ENCODE data around the gene SMURF1. TPM values are rescaled to one million over a fixed set of nuclear protein-coding genes. Genes with fewer than 3 reads are reported as not detected.

Gene SMURF1
- total RNA-seq, 3 donors from 2014 or later (not counting 1 experiment from before 2014, with no cell fraction given) = 33.3 to 34.7 (median 34.2) TPM

DNA sequence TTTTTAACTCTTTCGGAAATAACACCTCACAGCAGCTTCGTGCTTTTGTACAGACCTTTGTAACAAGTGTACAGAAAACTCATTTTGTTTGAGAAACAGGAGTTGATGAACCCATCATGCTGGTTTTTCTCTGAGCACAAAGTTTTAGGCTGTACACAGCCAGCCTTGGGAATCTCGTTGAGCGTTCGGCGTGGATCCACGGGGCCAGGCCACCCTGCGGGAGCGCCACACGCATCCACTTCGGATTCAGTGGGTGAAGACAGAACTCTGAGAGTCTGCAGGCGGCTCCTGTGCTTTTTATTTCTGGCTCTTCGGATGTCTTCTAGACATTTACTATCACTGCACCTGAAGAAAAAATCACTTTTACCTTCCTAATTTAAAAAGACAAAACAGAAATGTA lies 131.2 kb downstream of the SMURF1 start:
- Mint-ChIP-seq H3K27me3 (ENCODE audit: low read depth in 2 of 2) (no peaks in the 10 kb centered on the region), H3K4me3 (no peak overlapping the region), H3K4me1 (no peaks in the 10 kb centered on the region), H3K36me3 (peaks cover 15% of the 10 kb centered on the region), H3K27ac (no peak overlapping the region), H3K9me3 (no peaks in the 10 kb centered on the region)
- Histone ChIP-seq H3K4me3 (ENCODE audit: low read length) (no peak overlapping the region), H3K36me3 (ENCODE audit: control insufficient read depth, insufficient read depth, low read length) (peaks cover 58% of the 10 kb centered on the region), H3K27me3 (ENCODE audit: control insufficient read depth, insufficient read depth, low read length) (no peaks in the 10 kb centered on the region), H3K4me1 (ENCODE audit: control insufficient read depth, insufficient read depth, low read length) (no peaks in the 10 kb centered on the region), H3K27ac (ENCODE audit: low read length) (no peak overlapping the region), H3K9me3 (ENCODE audit: control insufficient read depth, insufficient read depth, low read length) (no peaks in the 10 kb centered on the region)
- intact Hi-C loops (cut with micrococcal nuclease) = no loop called here
- ATAC-seq (no peak), DNase-seq (no peak)
- TF ChIP-seq, protein P1, sequence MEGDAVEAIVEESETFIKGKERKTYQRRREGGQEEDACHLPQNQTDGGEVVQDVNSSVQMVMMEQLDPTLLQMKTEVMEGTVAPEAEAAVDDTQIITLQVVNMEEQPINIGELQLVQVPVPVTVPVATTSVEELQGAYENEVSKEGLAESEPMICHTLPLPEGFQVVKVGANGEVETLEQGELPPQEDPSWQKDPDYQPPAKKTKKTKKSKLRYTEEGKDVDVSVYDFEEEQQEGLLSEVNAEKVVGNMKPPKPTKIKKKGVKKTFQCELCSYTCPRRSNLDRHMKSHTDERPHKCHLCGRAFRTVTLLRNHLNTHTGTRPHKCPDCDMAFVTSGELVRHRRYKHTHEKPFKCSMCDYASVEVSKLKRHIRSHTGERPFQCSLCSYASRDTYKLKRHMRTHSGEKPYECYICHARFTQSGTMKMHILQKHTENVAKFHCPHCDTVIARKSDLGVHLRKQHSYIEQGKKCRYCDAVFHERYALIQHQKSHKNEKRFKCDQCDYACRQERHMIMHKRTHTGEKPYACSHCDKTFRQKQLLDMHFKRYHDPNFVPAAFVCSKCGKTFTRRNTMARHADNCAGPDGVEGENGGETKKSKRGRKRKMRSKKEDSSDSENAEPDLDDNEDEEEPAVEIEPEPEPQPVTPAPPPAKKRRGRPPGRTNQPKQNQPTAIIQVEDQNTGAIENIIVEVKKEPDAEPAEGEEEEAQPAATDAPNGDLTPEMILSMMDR (IDR thresholded peaks at IDR 0.05) = no peak
- WGBS (ENCODE audit: insufficient coverage) = 98% methylated on average over 13 of the region's 13 CpGs

DNA sequence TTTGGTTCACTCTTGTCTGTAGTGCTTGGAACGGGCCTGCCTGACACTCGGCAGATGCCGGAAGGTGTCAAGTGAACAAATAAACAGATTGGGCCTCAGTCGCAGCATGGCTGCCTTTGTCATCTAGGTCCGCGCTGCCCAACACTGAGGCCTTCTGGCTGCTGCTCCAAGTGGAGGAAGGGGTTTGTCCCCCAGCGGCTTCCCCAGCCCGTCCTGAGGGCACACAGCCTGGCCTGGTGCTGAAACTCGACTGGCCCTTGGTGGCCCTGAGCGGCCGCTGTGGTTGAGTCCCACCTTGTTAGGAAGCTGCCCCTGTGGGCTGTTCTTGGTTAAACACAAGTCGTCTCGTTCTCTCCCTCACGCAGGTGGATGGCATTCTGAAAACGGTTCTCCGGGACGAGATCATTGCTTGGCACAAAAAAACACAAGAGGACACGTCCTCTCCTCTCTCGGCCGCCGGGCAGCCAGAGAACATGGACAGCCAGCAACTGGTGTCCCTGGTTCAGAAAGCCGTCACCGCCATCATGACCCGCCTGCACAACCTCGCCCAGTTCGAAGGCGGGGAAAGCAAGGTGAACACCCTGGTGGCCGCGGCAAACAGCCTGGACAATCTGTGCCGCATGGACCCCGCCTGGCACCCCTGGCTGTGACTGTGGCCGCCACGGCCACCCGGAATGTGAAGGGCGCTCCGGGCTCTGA lies 132.1 kb downstream of the SMURF1 start:
- H3K36me3 ChIP-seq (ENCODE audit: control insufficient read depth, insufficient read depth, low read length) = peaks cover 58% of the 10 kb centered on the region
- Mint-ChIP-seq H3K4me1 (no peaks in the 10 kb centered on the region), H3K27ac (no peak overlapping the region), H3K9me3 (no peaks in the 10 kb centered on the region), H3K36me3 (peaks cover 15% of the 10 kb centered on the region), H3K4me3 (no peak overlapping the region), H3K27me3 (ENCODE audit: low read depth in 2 of 2) (no peaks in the 10 kb centered on the region)
- no peak for DNase-seq
- TF ChIP-seq, protein P1 (IDR thresholded peaks at IDR 0.05) = no peak
- intact Hi-C loops (cut with micrococcal nuclease) = no loop called here
- H3K4me3 ChIP-seq (ENCODE audit: low read length) = no peak overlapping the region
- WGBS (ENCODE audit: insufficient coverage) = 98% methylated on average over 36 of the region's 36 CpGs
- no peaks in the 10 kb centered on the region for H3K4me1 ChIP-seq (ENCODE audit: control insufficient read depth, insufficient read depth, low read length)
- H3K9me3 ChIP-seq (ENCODE audit: control insufficient read depth, insufficient read depth, low read length) = no peaks in the 10 kb centered on the region
- H3K27me3 ChIP-seq (ENCODE audit: control insufficient read depth, insufficient read depth, low read length) = no peaks in the 10 kb centered on the region
- H3K27ac ChIP-seq (ENCODE audit: low read length) = no peak overlapping the region
- no peak for ATAC-seq

DNA sequence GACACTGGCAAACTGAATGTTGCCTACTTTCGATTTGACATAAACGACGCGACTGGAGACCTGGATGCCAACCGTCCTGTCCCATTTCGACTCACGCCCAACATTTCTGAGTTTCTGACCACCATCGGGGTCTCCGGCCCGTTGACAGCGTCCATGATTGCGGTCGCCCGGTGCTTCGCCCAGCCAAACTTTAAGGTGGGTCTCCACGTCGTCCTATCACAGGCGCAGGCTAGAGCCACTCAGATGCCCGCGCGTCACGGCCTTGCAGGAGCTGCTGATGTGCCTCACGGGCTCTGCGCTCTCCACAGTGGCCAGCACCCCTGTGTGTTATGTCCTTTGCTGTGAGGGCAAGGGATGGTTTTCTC lies 132.6 kb downstream of the SMURF1 start:
- no peaks in the 10 kb centered on the region for H3K27me3 ChIP-seq (ENCODE audit: control insufficient read depth, insufficient read depth, low read length)
- Mint-ChIP-seq H3K4me3 (no peak overlapping the region), H3K27ac (no peak overlapping the region), H3K36me3 (peaks cover 11% of the 10 kb centered on the region), H3K27me3 (ENCODE audit: low read depth in 2 of 2) (no peaks in the 10 kb centered on the region), H3K4me1 (no peaks in the 10 kb centered on the region), H3K9me3 (no peaks in the 10 kb centered on the region)
- no peaks in the 10 kb centered on the region for H3K9me3 ChIP-seq (ENCODE audit: control insufficient read depth, insufficient read depth, low read length)
- 98% methylated on average over 24 of the region's 24 CpGs for WGBS (ENCODE audit: insufficient coverage)
- H3K4me3 ChIP-seq (ENCODE audit: low read length) = no peak overlapping the region
- H3K36me3 ChIP-seq (ENCODE audit: control insufficient read depth, insufficient read depth, low read length) = peaks cover 62% of the 10 kb centered on the region
- no peaks in the 10 kb centered on the region for H3K4me1 ChIP-seq (ENCODE audit: control insufficient read depth, insufficient read depth, low read length)
- intact Hi-C loops (cut with micrococcal nuclease) = no loop called here
- no peak overlapping the region for H3K27ac ChIP-seq (ENCODE audit: low read length)
- TF ChIP-seq, protein P1 (IDR thresholded peaks at IDR 0.05) = no peak
- ATAC-seq (no peak), DNase-seq (no peak)

DNA sequence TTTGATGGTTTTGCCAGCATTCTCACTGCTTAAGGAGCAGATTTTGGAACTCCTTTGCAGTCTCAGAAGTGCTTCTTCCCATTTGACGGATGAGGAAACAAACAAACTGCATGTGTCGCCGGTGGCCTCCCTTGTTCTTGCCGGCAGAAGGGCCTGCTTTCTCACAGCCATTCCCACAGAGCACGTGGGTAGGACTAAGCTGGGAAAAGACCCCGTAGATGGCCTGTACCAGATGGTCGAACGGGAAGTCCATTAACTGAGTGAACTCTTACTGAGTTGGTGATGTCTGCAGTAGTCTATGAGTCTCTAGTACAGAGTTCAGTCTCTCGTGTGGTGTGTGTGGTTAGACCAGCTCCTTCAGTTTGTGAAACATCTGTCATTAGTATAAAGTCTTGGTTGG lies 133.6 kb downstream of the SMURF1 start:
- Histone ChIP-seq H3K36me3 (ENCODE audit: control insufficient read depth, insufficient read depth, low read length) (peaks cover 68% of the 10 kb centered on the region), H3K9me3 (ENCODE audit: control insufficient read depth, insufficient read depth, low read length) (no peaks in the 10 kb centered on the region), H3K27ac (ENCODE audit: low read length) (no peak overlapping the region), H3K4me1 (ENCODE audit: control insufficient read depth, insufficient read depth, low read length) (no peaks in the 10 kb centered on the region), H3K4me3 (ENCODE audit: low read length) (no peak overlapping the region), H3K27me3 (ENCODE audit: control insufficient read depth, insufficient read depth, low read length) (no peaks in the 10 kb centered on the region)
- H3K4me1 Mint-ChIP-seq = no peaks in the 10 kb centered on the region
- DNase-seq (no peak), ATAC-seq (no peak)
- TF ChIP-seq, protein P1 (IDR thresholded peaks at IDR 0.05) = no peak
- H3K36me3 Mint-ChIP-seq = peaks cover under 1% of the 10 kb centered on the region
- no peaks in the 10 kb centered on the region for H3K9me3 Mint-ChIP-seq
- intact Hi-C loops (cut with micrococcal nuclease) = no loop called here
- WGBS (ENCODE audit: insufficient coverage) = 95% methylated on average over 9 of the region's 9 CpGs
- H3K27ac Mint-ChIP-seq = no peak overlapping the region
- H3K4me3 Mint-ChIP-seq = no peak overlapping the region
- no peaks in the 10 kb centered on the region for H3K27me3 Mint-ChIP-seq (ENCODE audit: low read depth in 2 of 2)
